Esophagus squamous epithelium (tissue), 5 donors: ENCODE data around the gene ANK2. TPM values are rescaled to one million over a fixed set of nuclear protein-coding genes. Genes with fewer than 3 reads are reported as not detected.

ENCODE experiments used
- DNase-seq: peaks from one replicate; lab custom pipeline; 2025; lab: John Stamatoyannopoulos, UW
- H3K27ac ChIP-seq, 4 donors: fragments of 200-600 bp; sonication (generic); one replicate each; pipeline ENCODE4 v1.5.1; 2016 to 2019; ENCODE audit warnings: mild to moderate bottlenecking in 1 of 4
- H3K27me3 ChIP-seq, 4 donors: fragments of 200-600 bp; sonication (generic); 1 replicate in 3 of 4; 2 replicates in 1 of 4; pipeline versions ENCODE4 v1.5.1 to v1.6.0; 2017 to 2021; ENCODE audit warnings: antibody characterized with exemption in 1 of 4
- H3K36me3 ChIP-seq, 3 donors: fragments of 200-600 bp; sonication (generic); one replicate each; pipeline ENCODE4 v1.5.1; 2016 to 2019
- H3K4me1 ChIP-seq, 3 donors: fragments of 200-600 bp; sonication (generic); one replicate each; pipeline ENCODE4 v1.5.1; 2017 to 2019
- H3K4me3 ChIP-seq, 4 donors: fragments of 200-600 bp; sonication (generic); 1 replicate in 3 of 4; 2 replicates in 1 of 4; pipeline ENCODE4 v1.5.1; 2016 to 2019; ENCODE audit warnings: mild to moderate bottlenecking in 2 of 4, moderate library complexity in 1 of 4
- H3K9me3 ChIP-seq, 3 donors: fragments of 200-600 bp; sonication (generic); one replicate each; pipeline ENCODE4 v1.5.1; 2016 to 2019
- CTCF ChIP-seq, 6 experiments: fragments of 450-650 bp in 4 of 6; fragments of 200-600 bp in 2 of 6; sonication (generic) in 2 of 6; IDR thresholded peaks; one replicate each; pipeline ENCODE4 v1.5.1; 2016 to 2019; ENCODE audit warnings: antibody characterized with exemption in 6 of 6, mild to moderate bottlenecking in 4 of 6, moderate library complexity in 4 of 6
- POLR2A ChIP-seq, 4 donors: fragments of 450-650 bp; IDR thresholded peaks; one replicate each; pipeline ENCODE4 v1.6.1; 2017; ENCODE audit warnings: antibody characterized with exemption in 4 of 4, mild to moderate bottlenecking in 4 of 4, moderate library complexity in 3 of 4
- WGBS, 2 donors: methylation state at CpG; one replicate each; pipeline ENCODE4 v1.1.5; 2018; 5-methylcytosine and 5-hydroxymethylcytosine counted together
- intact Hi-C: fragments of 100-400 bp; cut with DNase I; formaldehyde crosslinking; loops from one replicate; pipeline ENCODE4 v1.15.0; 2022
- total RNA-seq, 4 donors: library from RNA; depleted of rRNA; stranded (reverse); fragments of >200 nt; gene quantifications; one replicate each; pipeline ENCODE4 v1.1.0, GENCODE V29; 2016
- donor health status: DM: yes; HTN: yes; CAD: no.

The ANK2 gene
- total RNA-seq, 4 donors from 2014 or later = 1.4 to 20.8 (median 9.6) TPM

GRCh38 chr4:113083346-113083745, 33.9 kb downstream of the ANK2 start:
- WGBS, 2 donors = 77 to 92% methylated on average over 1 of the region's 1 CpG
- no peak for DNase-seq
- Histone ChIP-seq H3K4me1 (no peaks in the 10 kb centered on the region), H3K27ac (no peak overlapping the region), H3K27me3 (no peaks in the 10 kb centered on the region), H3K9me3 (no peaks in the 10 kb centered on the region), H3K36me3 (no peaks in the 10 kb centered on the region), H3K4me3 (no peak overlapping the region)
- intact Hi-C loops = no loop called here
- TF ChIP-seq CTCF (IDR thresholded peaks at IDR 0.05) (no peak), POLR2A (IDR thresholded peaks at IDR 0.05) (no peak)

- TF ChIP-seq POLR2A (IDR thresholded peaks at IDR 0.05) (no peak), CTCF (IDR thresholded peaks at IDR 0.05) (no peak)
- Histone ChIP-seq H3K4me3 (no peak overlapping the region), H3K4me1 (no peaks in the 10 kb centered on the region), H3K36me3 (no peaks in the 10 kb centered on the region), H3K9me3 (no peaks in the 10 kb centered on the region), H3K27me3 (no peaks in the 10 kb centered on the region), H3K27ac (no peak overlapping the region)
- WGBS, 2 donors = 41 to 59% methylated on average over 2 of the region's 2 CpGs
- intact Hi-C loops = no loop called here
- DNase-seq = no peak
Measured at GRCh38 chr4:113086172-113086695, 36.8 kb downstream of the ANK2 start.

- DNase-seq = no peak
- Histone ChIP-seq H3K27ac (no peak overlapping the region), H3K27me3 (no peaks in the 10 kb centered on the region), H3K9me3 (no peaks in the 10 kb centered on the region), H3K4me1 (no peaks in the 10 kb centered on the region), H3K4me3 (no peak overlapping the region), H3K36me3 (no peaks in the 10 kb centered on the region)
- intact Hi-C loops = no loop called here
- TF ChIP-seq CTCF (IDR thresholded peaks at IDR 0.05) (no peak), POLR2A (IDR thresholded peaks at IDR 0.05) (no peak)
- WGBS, 2 donors = 71 to 95% methylated on average over 1 of the region's 1 CpG
Measured at GRCh38 chr4:113088050-113088449, 38.6 kb downstream of the ANK2 start.

- TF ChIP-seq POLR2A (IDR thresholded peaks at IDR 0.05) (no peak), CTCF (IDR thresholded peaks at IDR 0.05) (no peak)
- H3K27ac ChIP-seq = no peak overlapping the region
- no peak overlapping the region for H3K4me3 ChIP-seq
- no peaks in the 10 kb centered on the region for H3K27me3 ChIP-seq
- DNase-seq = no peak
- H3K4me1 ChIP-seq = no peaks in the 10 kb centered on the region
- intact Hi-C loops = no loop called here
- no peaks in the 10 kb centered on the region for H3K9me3 ChIP-seq
- H3K36me3 ChIP-seq = no peaks in the 10 kb centered on the region
Measured at GRCh38 chr4:113090954-113091353, 41.5 kb downstream of the ANK2 start.

GRCh38 chr4:113094331-113094730, 44.9 kb downstream of the ANK2 start:
- no peaks in the 10 kb centered on the region for H3K27me3 ChIP-seq
- DNase-seq = no peak
- intact Hi-C loops = no loop called here
- TF ChIP-seq POLR2A (IDR thresholded peaks at IDR 0.05) = no peak
- TF ChIP-seq CTCF (IDR thresholded peaks at IDR 0.05) = no peak
- H3K9me3 ChIP-seq = no peaks in the 10 kb centered on the region
- no peak overlapping the region for H3K27ac ChIP-seq
- WGBS, 2 donors = 50 to 59% methylated on average over 5 of the region's 5 CpGs
- no peaks in the 10 kb centered on the region for H3K36me3 ChIP-seq
- H3K4me3 ChIP-seq = no peak overlapping the region
- H3K4me1 ChIP-seq = no peaks in the 10 kb centered on the region
